ENCODE measurements around the gene PRR15L. TPM values are rescaled to one million over a fixed set of nuclear protein-coding genes. Genes with fewer than 3 reads are reported as not detected.
"Not testable (repeated sequence)": the region's sequence is repeated elsewhere in the genome, so short reads cannot be mapped to it uniquely, and the experiment has no call there.

PRR15L gene
- total RNA-seq, 1 donor from 2014 or later, result not detected

GRCh38 chr17:47993031-47993564, 35.4 kb upstream of the PRR15L start:
- Mint-ChIP-seq H3K27ac (ENCODE audit: unreplicated experiment) (no peak overlapping the region), H3K4me1 (ENCODE audit: low read depth) (peaks cover 3% of the 10 kb centered on the region), H3K4me3 (ENCODE audit: unreplicated experiment) (no peak overlapping the region), H3K27me3 (ENCODE audit: low read depth) (no peaks in the 10 kb centered on the region), H3K9me3 (ENCODE audit: low read depth) (no peaks in the 10 kb centered on the region), H3K36me3 (ENCODE audit: low read depth) (no peaks in the 10 kb centered on the region)
- no peak for DNase-seq (ENCODE audit: low spot score)
- no peak for TF ChIP-seq CTCF (IDR thresholded peaks at IDR 0.05)

GRCh38 chr17:47992216-47992615, 34.5 kb upstream of the PRR15L start:
- Mint-ChIP-seq H3K4me3 (ENCODE audit: unreplicated experiment) (no peak overlapping the region), H3K9me3 (ENCODE audit: low read depth) (no peaks in the 10 kb centered on the region), H3K36me3 (ENCODE audit: low read depth) (no peaks in the 10 kb centered on the region), H3K4me1 (ENCODE audit: low read depth) (peaks cover 8% of the 10 kb centered on the region), H3K27me3 (ENCODE audit: low read depth) (no peaks in the 10 kb centered on the region), H3K27ac (ENCODE audit: unreplicated experiment) (no peak overlapping the region)
- TF ChIP-seq CTCF (IDR thresholded peaks at IDR 0.05), result no peak
- DNase-seq (ENCODE audit: low spot score), result no peak

- H3K27me3 Mint-ChIP-seq (ENCODE audit: low read depth), result no peaks in the 10 kb centered on the region
- H3K36me3 Mint-ChIP-seq (ENCODE audit: low read depth), result no peaks in the 10 kb centered on the region
- H3K9me3 Mint-ChIP-seq (ENCODE audit: low read depth), result no peaks in the 10 kb centered on the region
- no peak overlapping the region for H3K27ac Mint-ChIP-seq (ENCODE audit: unreplicated experiment)
- H3K4me3 Mint-ChIP-seq (ENCODE audit: unreplicated experiment), result no peak overlapping the region
- peaks cover 14% of the 10 kb centered on the region for H3K4me1 Mint-ChIP-seq (ENCODE audit: low read depth)
- no peak for DNase-seq (ENCODE audit: low spot score)
- TF ChIP-seq CTCF (IDR thresholded peaks at IDR 0.05), result no peak
Observed at GRCh38 chr17:47990962-47991731, 33.5 kb upstream of the PRR15L start.

- peaks cover 14% of the 10 kb centered on the region for H3K4me1 Mint-ChIP-seq (ENCODE audit: low read depth)
- no peak overlapping the region for H3K27ac Mint-ChIP-seq (ENCODE audit: unreplicated experiment)
- H3K27me3 Mint-ChIP-seq (ENCODE audit: low read depth), result no peaks in the 10 kb centered on the region
- DNase-seq (ENCODE audit: low spot score), result no peak
- TF ChIP-seq CTCF (IDR thresholded peaks at IDR 0.05), result no peak
- H3K9me3 Mint-ChIP-seq (ENCODE audit: low read depth), result no peaks in the 10 kb centered on the region
- no peaks in the 10 kb centered on the region for H3K36me3 Mint-ChIP-seq (ENCODE audit: low read depth)
- H3K4me3 Mint-ChIP-seq (ENCODE audit: unreplicated experiment), result no peak overlapping the region
Observed at GRCh38 chr17:47989700-47990099, 32.0 kb upstream of the PRR15L start.

- no peak for DNase-seq (ENCODE audit: low spot score)
Observed at GRCh38 chr17:47989159-47989558, 31.5 kb upstream of the PRR15L start.

GRCh38 chr17:47988445-47988844, 30.8 kb upstream of the PRR15L start:
- H3K4me1 Mint-ChIP-seq (ENCODE audit: low read depth), result peaks cover 14% of the 10 kb centered on the region
- not testable (repeated sequence) for DNase-seq (ENCODE audit: low spot score); H3K27me3 Mint-ChIP-seq (ENCODE audit: low read depth); H3K4me3 Mint-ChIP-seq (ENCODE audit: unreplicated experiment); H3K27ac Mint-ChIP-seq (ENCODE audit: unreplicated experiment); H3K36me3 Mint-ChIP-seq (ENCODE audit: low read depth); H3K9me3 Mint-ChIP-seq (ENCODE audit: low read depth)

More at GRCh38 chr17:47989159-47989558, 31.5 kb upstream of the PRR15L start:
- Mint-ChIP-seq H3K27ac (ENCODE audit: unreplicated experiment) (no peak overlapping the region), H3K27me3 (ENCODE audit: low read depth) (no peaks in the 10 kb centered on the region), H3K36me3 (ENCODE audit: low read depth) (no peaks in the 10 kb centered on the region), H3K4me1 (ENCODE audit: low read depth) (peaks cover 14% of the 10 kb centered on the region), H3K4me3 (ENCODE audit: unreplicated experiment) (no peak overlapping the region), H3K9me3 (ENCODE audit: low read depth) (no peaks in the 10 kb centered on the region)
- TF ChIP-seq CTCF (IDR thresholded peaks at IDR 0.05), result no peak
